KMS-11 (cell line): Measurements from ENCODE around the gene PALLD.
A peak's percentile ranks its signal among the peaks of the same experiment; 100 is the strongest.

Experiments used
- H2AFZ ChIP-seq: fragments of 200-600 bp; sonication (generic); 2 replicates; pipeline ENCODE4 v1.6.1; 2016; ENCODE audit warnings: antibody characterized with exemption, mixed run types, low read depth
- H3K27ac ChIP-seq: fragments of 200-600 bp; sonication (generic); 2 replicates; pipeline ENCODE4 v1.6.1; 2016; ENCODE audit warnings: mild to moderate bottlenecking, mixed run types
- H3K27me3 ChIP-seq: fragments of 200-600 bp; sonication (generic); 2 replicates; pipeline ENCODE4 v1.6.1; 2017; ENCODE audit warnings: mild to moderate bottlenecking, low read depth, mixed run types, moderate library complexity; ENCODE audit not compliant: insufficient read depth
- H3K36me3 ChIP-seq: fragments of 200-600 bp; sonication (generic); 2 replicates; pipeline ENCODE4 v1.6.1; 2017; ENCODE audit warnings: mild to moderate bottlenecking, mixed run types; ENCODE audit not compliant: insufficient read depth
- H3K4me1 ChIP-seq: fragments of 200-600 bp; sonication (generic); 2 replicates; pipeline ENCODE4 v1.6.1; 2016; ENCODE audit warnings: mild to moderate bottlenecking, low read depth, mixed run types; ENCODE audit not compliant: poor library complexity, severe bottlenecking
- H3K4me2 ChIP-seq: fragments of 200-600 bp; sonication (generic); 2 replicates; pipeline ENCODE4 v1.7.0; 2016; ENCODE audit warnings: mild to moderate bottlenecking, mixed run types
- H3K4me3 ChIP-seq: fragments of 200-600 bp; sonication (generic); IDR thresholded peaks from 2 replicates; pipeline ENCODE4 v1.6.1; 2017; ENCODE audit warnings: low read depth, low read length, mixed read lengths; ENCODE audit not compliant: insufficient read depth
- H3K79me2 ChIP-seq: fragments of 200-600 bp; sonication (generic); 2 replicates; pipeline ENCODE4 v1.6.1; 2016; ENCODE audit warnings: low read depth, mixed run types; ENCODE audit not compliant: insufficient read depth
- H3K9ac ChIP-seq: fragments of 200-600 bp; sonication (generic); 2 replicates; pipeline ENCODE4 v1.6.1; 2016; ENCODE audit warnings: mild to moderate bottlenecking, mixed run types
- H4K20me1 ChIP-seq: fragments of 200-600 bp; sonication (generic); 2 replicates; pipeline ENCODE4 v1.6.1; 2016; ENCODE audit warnings: mild to moderate bottlenecking, mixed run types; ENCODE audit not compliant: insufficient read depth
- CTCF ChIP-seq: fragments of 200-600 bp; sonication (generic); conservative IDR thresholded peaks from 2 replicates; pipeline ENCODE4 v1.6.1; 2017; ENCODE audit warnings: low read depth, mild to moderate bottlenecking, antibody characterized with exemption, low read length, moderate library complexity, mixed read lengths

The PALLD gene

GRCh38 chr4:168652755-168653154 is 155.9 kb downstream of the PALLD start:
- Histone ChIP-seq H3K27ac (no peak overlapping the region), H3K4me1 (peaks cover 21% of the 10 kb centered on the region), H2AFZ (no peak overlapping the region), H3K9ac (no peak overlapping the region), H3K4me3 (no peak overlapping the region), H4K20me1 (no peaks in the 10 kb centered on the region), H3K4me2 (no peak overlapping the region), H3K79me2 (no peaks in the 10 kb centered on the region), H3K36me3 (no peaks in the 10 kb centered on the region), H3K27me3 (no peaks in the 10 kb centered on the region)
- no peak for TF ChIP-seq CTCF

DNA sequence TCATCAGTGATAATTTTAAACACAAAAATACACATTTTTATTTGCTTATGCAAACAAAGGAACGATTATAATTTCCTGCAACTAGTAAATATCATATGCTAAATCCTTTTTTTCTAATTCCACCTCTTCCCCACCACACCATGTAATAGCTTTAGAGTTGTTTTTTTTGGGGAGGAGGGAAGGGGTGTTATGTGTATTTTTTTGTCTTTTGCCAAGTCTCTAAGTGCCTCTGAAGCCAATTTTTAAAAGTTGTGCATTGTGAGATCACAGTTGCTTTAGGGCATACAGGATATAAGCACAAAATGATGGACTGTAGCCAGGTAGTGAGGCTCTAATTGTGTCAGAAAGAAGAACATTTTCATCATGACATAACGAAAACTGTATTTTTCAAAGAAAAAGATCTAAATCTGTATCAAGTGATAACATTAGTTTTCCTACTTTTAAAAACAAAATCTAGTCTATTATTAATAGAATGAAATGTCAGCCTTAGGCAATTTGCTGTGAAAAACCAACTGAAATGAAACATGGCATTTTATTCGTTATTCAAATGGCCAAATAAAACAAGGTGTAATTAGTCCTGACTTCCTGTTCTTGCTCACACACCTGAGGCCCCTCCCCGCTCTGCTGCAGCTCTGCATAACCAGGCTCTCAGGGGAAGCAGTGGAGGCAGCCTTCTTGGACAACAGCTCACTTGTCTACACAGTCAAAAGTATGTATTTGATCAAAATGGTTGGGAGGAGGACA is 157.4 kb downstream of the PALLD start:
- peaks cover 21% of the 10 kb centered on the region for H3K4me1 ChIP-seq
- H3K27me3 ChIP-seq = no peaks in the 10 kb centered on the region
- H2AFZ ChIP-seq = no peak overlapping the region
- no peaks in the 10 kb centered on the region for H3K36me3 ChIP-seq
- TF ChIP-seq CTCF = no peak
- H3K9ac ChIP-seq = no peak overlapping the region
- no peak overlapping the region for H3K4me3 ChIP-seq
- no peak overlapping the region; the same call in 1 of the 2 replicates for H3K4me2 ChIP-seq
- no peak overlapping the region for H3K27ac ChIP-seq
- no peaks in the 10 kb centered on the region for H3K79me2 ChIP-seq
- no peaks in the 10 kb centered on the region for H4K20me1 ChIP-seq

- Histone ChIP-seq H4K20me1 (no peaks in the 10 kb centered on the region), H3K27ac (no peak overlapping the region), H3K79me2 (no peaks in the 10 kb centered on the region), H3K36me3 (no peaks in the 10 kb centered on the region), H3K4me3 (no peak overlapping the region), H3K4me2 (peak overlapping the region; percentile 61), H3K9ac (no peak overlapping the region), H2AFZ (peak overlapping the region; percentile 21; the same call in 1 of the 2 replicates), H3K4me1 (peaks cover 21% of the 10 kb centered on the region), H3K27me3 (no peaks in the 10 kb centered on the region)
- TF ChIP-seq CTCF = no peak
Measured at GRCh38 chr4:168654848-168655174, 158.0 kb downstream of the PALLD start.

DNA sequence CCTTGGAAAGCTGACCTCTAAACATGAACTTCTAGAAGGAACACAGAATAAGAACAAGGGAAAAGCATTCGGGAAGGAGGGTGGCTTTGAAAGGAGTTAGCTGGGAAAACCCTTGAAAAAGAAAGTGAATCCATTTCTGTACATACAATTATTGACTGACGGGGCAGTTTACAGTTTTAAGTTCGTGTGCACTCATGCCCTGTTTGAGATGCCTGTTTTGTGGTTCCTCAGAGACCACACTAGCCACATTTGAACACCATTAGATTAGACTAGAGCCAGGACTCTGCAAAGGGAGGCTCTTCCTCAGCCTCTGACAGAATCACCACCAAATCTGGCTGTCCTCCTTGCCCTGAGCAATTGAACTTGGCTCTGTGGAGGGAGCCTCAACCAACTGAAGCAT is 158.3 kb downstream of the PALLD start:
- Histone ChIP-seq H3K4me2 (peak overlapping the region; percentile 61), H3K36me3 (no peaks in the 10 kb centered on the region), H4K20me1 (no peaks in the 10 kb centered on the region), H3K4me1 (peaks cover 21% of the 10 kb centered on the region), H3K4me3 (no peak overlapping the region), H2AFZ (peak overlapping the region; percentile 21; the same call in 1 of the 2 replicates), H3K27ac (no peak overlapping the region), H3K27me3 (no peaks in the 10 kb centered on the region), H3K79me2 (no peaks in the 10 kb centered on the region), H3K9ac (no peak overlapping the region)
- TF ChIP-seq CTCF = no peak
